Activated CD8-positive, alpha-beta memory T cell treated with anti-CD3 and anti-CD28 coated beads for 1 hour (primary cell): ENCODE measurements around the gene TBC1D2B.

Experiments
- DNase-seq, 2 donors: peaks; one replicate each; pipeline ENCODE4 v3.0.0-alpha.2; 2020; ENCODE audit warnings: low read depth in 1 of 2; ENCODE audit errors: extremely low read depth in 1 of 2

TBC1D2B gene

DNA sequence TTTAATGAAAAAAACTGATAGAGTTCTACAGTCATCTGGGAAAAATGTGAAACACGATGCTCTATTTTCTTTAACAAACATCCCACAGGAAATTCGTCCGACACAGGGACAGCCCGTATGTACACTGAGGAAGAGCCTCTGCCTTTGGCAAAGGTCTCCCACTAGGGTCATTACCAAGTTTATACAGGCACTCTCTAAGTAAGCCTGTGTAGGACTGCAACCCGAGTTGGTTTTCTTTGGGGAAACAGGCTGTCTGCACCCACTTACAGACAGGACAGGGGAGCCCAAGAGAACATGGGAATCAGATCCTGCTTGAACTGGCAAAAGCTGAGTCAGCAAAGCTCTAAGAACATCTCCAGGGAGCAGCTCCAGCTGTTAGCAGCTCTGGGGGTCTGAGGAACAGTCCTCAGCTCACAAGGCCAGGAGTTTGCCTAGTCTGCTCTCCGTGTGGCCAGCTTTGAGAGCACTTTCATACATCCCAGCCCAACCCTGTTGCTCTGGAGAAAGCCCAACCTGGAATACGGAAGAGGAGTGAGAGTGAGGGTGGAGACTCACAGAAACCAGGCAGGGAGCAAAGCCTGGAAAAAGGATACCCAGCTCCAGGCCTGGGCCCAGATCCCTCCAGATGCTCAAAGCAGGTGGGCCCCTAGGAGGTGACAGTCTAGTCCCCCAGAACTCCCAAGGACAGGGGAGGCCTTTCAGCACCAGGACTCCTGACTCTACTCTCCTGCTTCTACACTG lies 1.9 kb downstream of the TBC1D2B start:
- no peak for DNase-seq

- no peak for DNase-seq
Observed at GRCh38 chr15:78073046-78073787, 4.3 kb downstream of the TBC1D2B start.

DNA sequence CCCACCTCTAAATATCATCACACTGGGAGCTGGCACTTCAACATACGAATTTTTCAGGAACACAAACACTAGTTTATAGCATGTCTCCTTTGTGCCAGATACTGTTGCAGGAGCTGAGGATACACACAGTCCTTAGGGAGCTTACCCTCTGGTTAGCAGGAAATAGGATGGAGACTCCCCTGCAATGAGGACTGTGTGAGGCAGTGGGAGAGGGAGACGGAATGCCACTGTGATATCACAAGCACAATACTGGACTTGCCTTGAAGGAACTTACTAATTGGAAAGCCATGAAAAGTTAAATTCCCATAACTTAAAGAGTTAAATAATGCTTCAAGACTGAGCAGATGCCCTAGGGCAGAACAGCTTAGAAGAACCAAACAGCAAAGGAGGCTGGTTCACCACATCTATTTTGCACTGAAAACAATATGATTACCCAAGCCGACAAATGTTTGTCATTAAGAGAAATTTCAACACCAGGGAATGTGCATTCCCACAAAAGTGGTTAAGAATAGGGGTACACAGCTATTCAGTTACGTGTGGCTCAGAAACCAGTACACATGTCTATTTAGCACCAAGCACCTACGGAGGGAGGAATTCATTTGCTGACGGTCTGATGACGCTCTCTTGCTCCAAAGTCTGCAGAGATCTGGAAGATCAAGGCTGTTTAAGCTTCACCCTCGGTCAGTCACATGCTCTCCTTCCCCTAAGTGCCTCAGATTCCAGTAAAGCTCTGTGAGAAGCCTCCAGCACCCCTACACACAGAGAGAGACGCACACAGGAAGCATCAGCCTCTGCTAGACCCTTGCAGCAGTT lies 5.2 kb downstream of the TBC1D2B start:
- no peak for DNase-seq

DNA sequence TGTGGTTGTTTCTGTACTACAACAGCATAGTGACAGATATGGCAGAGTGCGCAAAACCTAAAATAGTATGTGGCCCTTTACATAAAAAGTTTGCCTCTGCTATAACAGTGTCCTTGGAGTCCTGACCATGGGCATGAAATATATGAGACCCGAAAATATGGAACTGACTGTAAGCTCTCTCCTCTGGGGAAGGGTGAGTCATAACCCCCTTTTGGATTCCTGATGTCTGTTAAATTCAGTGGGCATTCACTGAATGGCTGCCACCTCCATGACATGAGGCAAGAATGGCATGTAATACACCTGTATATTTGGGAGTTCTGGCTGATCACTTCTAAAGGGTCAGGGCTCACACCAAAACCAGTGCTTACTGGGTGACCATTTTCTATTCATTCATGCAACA lies 6.1 kb downstream of the TBC1D2B start:
- DNase-seq, result no peak

DNA sequence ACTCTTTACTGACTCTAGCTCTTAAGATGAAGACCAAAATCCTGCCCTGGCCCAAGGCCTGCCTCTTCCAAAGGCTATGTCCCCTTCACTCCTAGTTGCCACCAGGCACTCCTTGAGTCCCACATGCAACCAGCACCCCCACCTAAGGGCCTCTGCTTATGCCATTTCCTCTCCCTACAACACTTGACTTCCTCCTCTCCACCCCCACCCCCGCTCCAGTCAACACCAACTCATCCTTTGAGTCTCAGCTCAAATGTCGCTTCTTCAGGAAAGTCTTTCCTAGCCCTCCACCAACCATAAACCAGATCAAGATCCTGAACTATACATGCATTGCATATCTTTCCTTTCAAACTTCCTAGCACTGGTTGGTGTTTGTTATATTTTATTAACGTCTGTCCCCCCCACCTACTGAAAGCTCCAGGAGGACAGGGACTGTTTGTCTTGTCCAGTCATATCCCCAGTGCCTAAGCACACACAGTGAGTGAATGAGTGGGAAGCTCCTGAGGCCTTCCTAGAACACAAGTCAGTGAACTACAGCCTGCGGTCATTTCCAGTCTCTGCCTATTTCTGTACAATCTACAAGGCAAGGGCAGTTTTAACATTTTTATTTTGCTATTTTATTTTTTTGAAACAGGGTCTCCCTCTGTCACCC lies 7.3 kb downstream of the TBC1D2B start:
- DNase-seq, result no peak

DNA sequence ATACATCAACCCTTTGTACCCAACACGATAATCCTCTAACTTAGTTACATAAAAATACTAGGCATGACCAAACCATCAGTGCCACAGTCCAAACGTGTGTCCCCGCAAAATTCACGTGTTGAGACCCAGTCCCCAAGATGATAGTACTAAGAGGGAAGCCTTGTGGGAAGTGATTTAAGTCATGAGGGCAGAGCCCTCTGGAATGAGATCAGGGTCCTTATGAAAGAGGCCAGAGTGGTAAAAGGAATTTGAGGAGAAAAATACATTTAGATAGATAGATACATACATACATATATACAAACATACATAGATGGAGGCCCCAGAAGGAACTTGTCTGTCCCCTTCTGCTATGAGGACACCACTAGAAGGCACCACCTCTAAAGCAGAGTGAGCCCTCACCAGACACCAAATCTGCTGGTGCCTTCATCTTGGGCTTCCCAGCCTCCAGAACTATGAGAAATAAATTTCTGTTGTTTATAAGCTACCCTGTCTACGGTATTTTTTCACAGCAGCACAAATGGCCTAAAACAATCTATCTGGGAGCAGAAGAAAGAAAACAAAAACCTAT lies 8.0 kb downstream of the TBC1D2B start:
- DNase-seq, result no peak

DNA sequence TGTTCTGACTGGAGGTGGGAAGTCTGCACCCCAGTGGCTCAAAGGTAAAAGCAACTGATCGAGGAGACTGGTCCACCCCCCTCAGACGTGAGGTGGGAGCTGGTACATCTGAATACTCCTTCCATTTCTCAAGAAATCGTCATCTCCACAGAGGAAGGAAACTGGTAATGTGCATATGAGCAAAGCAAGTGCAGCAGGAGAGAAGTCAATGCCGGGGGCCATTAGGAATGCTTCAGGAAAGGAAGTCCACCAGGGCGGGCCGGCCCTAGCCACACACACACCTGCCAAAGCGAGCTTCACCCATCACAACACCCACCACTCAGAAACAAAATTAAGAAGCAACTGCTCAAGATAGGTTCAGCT lies 8.5 kb downstream of the TBC1D2B start:
- no peak for DNase-seq

DNA sequence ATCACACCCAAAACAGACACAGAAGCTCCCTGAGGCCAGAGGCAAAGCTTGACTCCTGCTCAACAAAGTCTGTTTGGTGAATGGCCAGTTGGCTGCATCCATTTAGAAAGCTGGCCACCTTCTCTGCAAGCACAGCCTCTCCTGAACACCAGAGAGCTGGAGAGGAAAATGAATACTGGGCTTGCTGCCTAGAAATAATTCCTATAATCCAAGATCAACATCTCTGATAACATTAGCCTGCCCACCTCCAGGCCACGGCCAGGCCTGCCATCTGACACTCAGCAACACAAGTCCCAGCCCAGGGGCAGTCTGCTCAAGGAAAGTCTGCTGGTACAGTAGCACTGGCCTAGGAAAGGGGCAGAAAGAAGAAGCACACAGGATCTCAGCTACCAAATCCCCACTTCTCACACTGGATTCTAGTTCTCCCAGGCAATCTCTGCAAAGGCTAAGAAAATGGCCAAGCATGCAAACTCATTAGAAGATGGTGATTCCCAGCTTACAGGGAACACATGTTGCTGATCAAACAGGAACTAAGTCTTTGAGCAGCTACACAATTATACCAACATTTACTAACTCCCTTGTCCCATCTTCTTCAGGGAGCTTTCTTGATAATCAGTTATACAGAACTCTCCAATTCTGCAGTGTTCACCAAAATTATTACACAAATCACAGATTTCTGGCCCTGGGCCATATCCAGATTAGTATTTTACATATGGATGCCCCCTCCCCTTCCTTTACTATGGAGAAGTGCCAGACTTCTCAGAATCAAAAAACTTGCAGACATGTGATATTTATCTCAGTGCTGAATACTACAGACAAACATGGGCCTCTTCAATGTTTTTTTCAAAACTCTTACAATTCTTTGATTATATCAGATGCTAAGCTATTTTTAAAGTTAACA lies 9.9 kb downstream of the TBC1D2B start:
- DNase-seq, result no peak

- DNase-seq, result no peak
Observed at GRCh38 chr15:78065973-78066946, 11.3 kb downstream of the TBC1D2B start.

- DNase-seq, result no peak
Observed at GRCh38 chr15:78065284-78065872, 12.1 kb downstream of the TBC1D2B start.

GRCh38 chr15:78064544-78064943 lies 13.0 kb downstream of the TBC1D2B start:
- no peak for DNase-seq

DNA sequence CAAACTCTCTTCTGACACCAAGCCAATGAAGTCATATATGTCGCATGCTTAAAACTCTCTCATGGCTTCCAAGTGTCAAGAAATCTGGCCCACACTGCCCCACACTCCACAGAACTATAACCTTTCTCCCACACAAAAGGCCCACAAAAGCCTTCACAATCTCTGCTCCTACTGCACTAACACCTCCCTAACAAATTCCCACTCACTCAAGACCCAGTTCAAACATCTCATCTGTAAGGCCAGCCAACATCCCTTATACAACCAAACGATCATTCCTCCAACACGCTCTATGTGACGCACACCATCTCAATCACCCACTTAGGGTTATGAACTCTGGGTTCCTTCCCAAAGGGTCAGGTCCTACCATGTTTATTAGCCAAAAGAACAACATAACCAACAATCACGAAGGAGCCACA lies 13.5 kb downstream of the TBC1D2B start:
- no peak for DNase-seq

GRCh38 chr15:78063217-78063616 lies 14.3 kb downstream of the TBC1D2B start:
- DNase-seq, result no peak

DNA sequence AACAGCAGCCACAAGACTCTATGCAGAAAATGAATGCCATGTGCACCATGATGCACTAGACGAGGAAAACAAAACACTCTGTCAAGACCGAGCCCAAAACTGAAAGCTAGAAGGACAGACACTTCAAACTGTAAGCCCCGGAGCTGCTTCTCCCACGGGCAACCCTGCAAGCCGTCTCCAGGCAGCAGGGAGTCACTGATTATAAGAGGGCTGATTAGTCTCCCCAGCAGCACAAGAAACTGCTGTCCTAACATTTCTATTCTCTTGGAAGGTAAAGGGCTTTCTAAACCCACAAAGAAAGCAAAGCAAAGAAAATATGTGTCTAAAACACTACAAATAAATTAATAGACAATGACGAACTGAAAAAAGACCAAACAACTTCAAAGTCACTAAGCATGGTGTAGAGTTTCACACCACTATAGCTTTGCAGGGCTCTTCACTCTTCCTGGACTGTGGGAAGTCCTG lies 15.5 kb downstream of the TBC1D2B start:
- no peak for DNase-seq

GRCh38 chr15:78060232-78060631 lies 17.3 kb downstream of the TBC1D2B start:
- DNase-seq, result no peak

GRCh38 chr15:78059110-78059839 lies 18.2 kb downstream of the TBC1D2B start:
- DNase-seq, result no peak

- no peak for DNase-seq
Observed at GRCh38 chr15:78058401-78058935, 19.0 kb downstream of the TBC1D2B start.
